Naive thymus-derived CD4-positive, alpha-beta T cell (primary cell): Measurements from ENCODE around the gene KRT74. TPM values are rescaled to one million over a fixed set of nuclear protein-coding genes. Genes with fewer than 3 reads are reported as not detected.

Experiments
- ATAC-seq: fragments of 150-1000 bp; cut with Tn5 transposase; 2 replicates; pipeline ENCODE4 v1.10.0; 2021; ENCODE audit warnings: mild to moderate bottlenecking, moderate library complexity
- CTCF ChIA-PET: fragments of 350-600 bp; sonication (Branson Sonifier 250); formaldehyde crosslinking; loops from one replicate; lab custom pipeline; 2021; ENCODE audit warnings: antibody characterized with exemption; lab: Charles Lee
- POLR2A ChIA-PET: fragments of 350-600 bp; sonication (Branson Sonifier 250); formaldehyde crosslinking; loops from one replicate; lab custom pipeline; 2021; ENCODE audit warnings: antibody characterized with exemption, inconsistent platforms; lab: Charles Lee
- DNase-seq, 9 donors: peaks; one replicate each; pipeline versions ENCODE4 v3.0.0 to v3.0.0-alpha.2; 2020 to 2022; ENCODE audit warnings: mixed read lengths in 1 of 9
- H3K27ac ChIP-seq: one replicate; pipeline ENCODE4 v1.7.0; 2013; ENCODE audit warnings: mild to moderate bottlenecking, low read depth, low read length, moderate library complexity
- H3K27me3 ChIP-seq, 2 donors: one replicate each; pipeline ENCODE4 v1.7.0; 2013; ENCODE audit warnings: low read length in 2 of 2, mild to moderate bottlenecking in 2 of 2, moderate library complexity in 2 of 2; ENCODE audit not compliant: control insufficient read depth in 2 of 2, insufficient read depth in 2 of 2
- H3K36me3 ChIP-seq, 3 experiments: 1 replicate in 2 of 3; 2 replicates in 1 of 3; pipeline ENCODE4 v1.7.0; 2013; ENCODE audit warnings: low read length in 3 of 3, mild to moderate bottlenecking in 3 of 3, moderate library complexity in 1 of 3; ENCODE audit not compliant: insufficient read depth in 3 of 3, control insufficient read depth in 2 of 3
- H3K4me1 ChIP-seq, 2 donors: one replicate each; pipeline ENCODE4 v1.7.0; 2013; ENCODE audit warnings: low read length in 2 of 2, mild to moderate bottlenecking in 2 of 2, moderate library complexity in 1 of 2; ENCODE audit not compliant: control insufficient read depth in 2 of 2, insufficient read depth in 2 of 2
- H3K4me3 ChIP-seq: 2 replicates; pipeline ENCODE4 v1.7.0; 2013; ENCODE audit warnings: mild to moderate bottlenecking, low read length
- H3K9me3 ChIP-seq, 3 experiments: 1 replicate in 2 of 3; 2 replicates in 1 of 3; pipeline ENCODE4 v1.7.0; 2013; ENCODE audit warnings: low read length in 3 of 3; ENCODE audit not compliant: control insufficient read depth in 2 of 3
- H3K27ac Mint-ChIP-seq, 9 donors: one replicate each; pipeline ENCODE4 v1.8.0; 2020 to 2022; ENCODE audit warnings: mixed read lengths in 9 of 9, mild to moderate bottlenecking in 8 of 9, moderate library complexity in 5 of 9, inconsistent platforms in 2 of 9
- H3K27me3 Mint-ChIP-seq, 5 donors: one replicate each; pipeline ENCODE4 v1.8.0; 2021 to 2022; ENCODE audit warnings: mixed read lengths in 5 of 5, mild to moderate bottlenecking in 1 of 5
- H3K36me3 Mint-ChIP-seq, 5 donors: one replicate each; pipeline ENCODE4 v1.8.0; 2020 to 2022; ENCODE audit warnings: mixed read lengths in 5 of 5, mild to moderate bottlenecking in 3 of 5, inconsistent platforms in 1 of 5
- H3K4me1 Mint-ChIP-seq, 7 donors: one replicate each; pipeline ENCODE4 v1.8.0; 2020 to 2022; ENCODE audit warnings: mixed read lengths in 7 of 7, mild to moderate bottlenecking in 3 of 7, inconsistent platforms in 1 of 7
- H3K4me3 Mint-ChIP-seq, 10 donors: one replicate each; pipeline ENCODE4 v1.8.0; 2020 to 2022; ENCODE audit warnings: mild to moderate bottlenecking in 10 of 10, mixed read lengths in 10 of 10, moderate library complexity in 6 of 10, inconsistent platforms in 2 of 10
- H3K9me3 Mint-ChIP-seq, 11 donors: one replicate each; pipeline ENCODE4 v1.8.0; 2020 to 2022; ENCODE audit warnings: mixed read lengths in 11 of 11, mild to moderate bottlenecking in 4 of 11, inconsistent platforms in 1 of 11, moderate library complexity in 1 of 11
- intact Hi-C, 2 donors: fragments of 100-400 bp; cut with micrococcal nuclease; formaldehyde crosslinking; loops; one replicate each; pipeline ENCODE4 v1.15.1; 2023
- polyA plus RNA-seq, 2 donors: library from polyadenylated mRNA; unstranded; fragments of 300-500 nt; fragmentation: Illumina TruSeq; gene quantifications; one replicate each; pipeline ENCODE4 v1.2.3, GENCODE V29; 2021
- total RNA-seq, 6 experiments: library from RNA in 5 of 6; stranded (reverse) in 5 of 6; gene quantifications; 1 replicate in 5 of 6; 2 replicates in 1 of 6; pipeline ENCODE4 v1.2.3 and lab custom pipeline; 2021 to 2026

Gene KRT74
- total and polyA plus RNA-seq, 7 experiments from 2014 or later: 0.12 to 1.2 (median 0.90) TPM; not detected in 3

GRCh38 chr12:52528641-52529143 is 45.0 kb downstream of the KRT74 start:
- Mint-ChIP-seq H3K4me1 (peaks cover 0 to 11% (median 0%) of the 10 kb centered on the region in 7 donors), H3K27ac (peak overlapping the region in 1 of 9 donors; percentile 12), H3K27me3 (no peaks in the 10 kb centered on the region), H3K36me3 (no peaks in the 10 kb centered on the region), H3K4me3 (no peak overlapping the region), H3K9me3 (peaks cover 0 to 2% (median 0%) of the 10 kb centered on the region in 11 donors)
- Histone ChIP-seq H3K36me3 (no peaks in the 10 kb centered on the region), H3K27ac (no peak overlapping the region), H3K4me3 (no peak overlapping the region), H3K27me3 (no peaks in the 10 kb centered on the region), H3K4me1 (peaks cover 0 to 16% of the 10 kb centered on the region in 2 donors), H3K9me3 (no peaks in the 10 kb centered on the region)
- CTCF ChIA-PET: interaction anchor here (1.2 kb wide), 1 partner anchor 352 kb away, joined by 3 read pairs; no protein-coding TSS in a partner anchor
- intact Hi-C loops: no loop called here
- no peak for ATAC-seq
- DNase-seq: no peak
- POLR2A ChIA-PET: no interaction called here

- ChIA-PET POLR2A (no interaction called here), CTCF (no interaction called here)
- intact Hi-C loops: no loop called here
- DNase-seq: peak in 1 of 9 donors; percentile 15
- ATAC-seq: no peak
- no peaks in the 10 kb centered on the region for H3K27me3 ChIP-seq
- peaks cover 0 to 16% of the 10 kb centered on the region in 2 donors for H3K4me1 ChIP-seq
- Mint-ChIP-seq H3K9me3 (peaks cover 0 to 2% (median 0%) of the 10 kb centered on the region in 11 donors), H3K27me3 (no peaks in the 10 kb centered on the region), H3K36me3 (no peaks in the 10 kb centered on the region), H3K27ac (no peak overlapping the region), H3K4me1 (peaks cover 0 to 11% (median 0%) of the 10 kb centered on the region in 7 donors), H3K4me3 (no peak overlapping the region)
- H3K4me3 ChIP-seq: no peak overlapping the region
- H3K27ac ChIP-seq: no peak overlapping the region
- no peaks in the 10 kb centered on the region for H3K9me3 ChIP-seq
- no peaks in the 10 kb centered on the region for H3K36me3 ChIP-seq
These were observed 46.4 kb downstream of the KRT74 start for GRCh38 chr12:52527121-52527800.

- POLR2A ChIA-PET: no interaction called here
- ATAC-seq (peak; percentile 61), DNase-seq (peak in 1 of 9 donors; percentile 18)
- Histone ChIP-seq H3K4me1 (peaks cover 0 to 16% of the 10 kb centered on the region in 2 donors), H3K27me3 (no peaks in the 10 kb centered on the region), H3K4me3 (no peak overlapping the region), H3K36me3 (no peaks in the 10 kb centered on the region), H3K27ac (no peak overlapping the region), H3K9me3 (no peaks in the 10 kb centered on the region)
- CTCF ChIA-PET: no interaction called here
- peaks cover 0 to 2% (median 0%) of the 10 kb centered on the region in 11 donors for H3K9me3 Mint-ChIP-seq
- intact Hi-C loops: no loop called here
- H3K27ac Mint-ChIP-seq: no peak overlapping the region
- no peaks in the 10 kb centered on the region for H3K36me3 Mint-ChIP-seq
- no peaks in the 10 kb centered on the region for H3K27me3 Mint-ChIP-seq
- peak overlapping the region in 1 of 10 donors; percentile 33 for H3K4me3 Mint-ChIP-seq
- peaks cover 0 to 11% (median 0%) of the 10 kb centered on the region in 7 donors for H3K4me1 Mint-ChIP-seq
These were observed 47.1 kb downstream of the KRT74 start for GRCh38 chr12:52526511-52526951.

- Mint-ChIP-seq H3K9me3 (peaks cover 0 to 2% (median 0%) of the 10 kb centered on the region in 11 donors), H3K27me3 (no peaks in the 10 kb centered on the region), H3K4me1 (peaks cover 0 to 11% (median 0%) of the 10 kb centered on the region in 7 donors), H3K36me3 (no peaks in the 10 kb centered on the region), H3K4me3 (no peak overlapping the region), H3K27ac (no peak overlapping the region)
- POLR2A ChIA-PET: no interaction called here
- CTCF ChIA-PET: interaction anchor here (0.6 kb wide), 1 partner anchor 817 kb away, joined by 3 read pairs; no protein-coding TSS in a partner anchor
- ATAC-seq (no peak), DNase-seq (peak in 1 of 9 donors; percentile 9)
- H3K36me3 ChIP-seq: no peaks in the 10 kb centered on the region
- H3K9me3 ChIP-seq: no peaks in the 10 kb centered on the region
- intact Hi-C loops: no loop called here
- H3K27ac ChIP-seq: no peak overlapping the region
- no peak overlapping the region for H3K4me3 ChIP-seq
- H3K27me3 ChIP-seq: no peaks in the 10 kb centered on the region
- H3K4me1 ChIP-seq: peaks cover 0 to 16% of the 10 kb centered on the region in 2 donors
These were observed 47.8 kb downstream of the KRT74 start for GRCh38 chr12:52525661-52526499.

GRCh38 chr12:52524898-52525591 is 48.6 kb downstream of the KRT74 start:
- H3K9me3 ChIP-seq: no peaks in the 10 kb centered on the region
- ChIA-PET POLR2A (no interaction called here), CTCF (interaction anchor here (0.6 kb wide), 1 partner anchor 818 kb away, joined by 3 read pairs; no protein-coding TSS in a partner anchor)
- Mint-ChIP-seq H3K9me3 (peaks cover 0 to 2% (median 0%) of the 10 kb centered on the region in 11 donors), H3K27ac (no peak overlapping the region), H3K4me1 (peaks cover 0 to 11% (median 0%) of the 10 kb centered on the region in 7 donors), H3K27me3 (no peaks in the 10 kb centered on the region), H3K36me3 (no peaks in the 10 kb centered on the region), H3K4me3 (no peak overlapping the region)
- DNase-seq (peak in 1 of 9 donors; percentile 8), ATAC-seq (no peak)
- intact Hi-C loops: no loop called here
- H3K4me1 ChIP-seq: peaks cover 0 to 16% of the 10 kb centered on the region in 2 donors
- no peaks in the 10 kb centered on the region for H3K27me3 ChIP-seq
- no peak overlapping the region for H3K27ac ChIP-seq
- no peaks in the 10 kb centered on the region for H3K36me3 ChIP-seq
- H3K4me3 ChIP-seq: no peak overlapping the region

GRCh38 chr12:52524241-52524897 is 49.3 kb downstream of the KRT74 start:
- H3K4me1 ChIP-seq: peaks cover 0 to 16% of the 10 kb centered on the region in 2 donors
- ChIA-PET POLR2A (no interaction called here), CTCF (no interaction called here)
- no peaks in the 10 kb centered on the region for H3K9me3 ChIP-seq
- Mint-ChIP-seq H3K27me3 (no peaks in the 10 kb centered on the region), H3K36me3 (no peaks in the 10 kb centered on the region), H3K4me3 (no peak overlapping the region), H3K27ac (no peak overlapping the region), H3K4me1 (peaks cover 0 to 11% (median 0%) of the 10 kb centered on the region in 7 donors), H3K9me3 (no peaks in the 10 kb centered on the region)
- intact Hi-C loops: no loop called here
- DNase-seq (peak in 1 of 9 donors; percentile 8), ATAC-seq (no peak)
- H3K27ac ChIP-seq: no peak overlapping the region
- H3K27me3 ChIP-seq: no peaks in the 10 kb centered on the region
- no peaks in the 10 kb centered on the region for H3K36me3 ChIP-seq
- H3K4me3 ChIP-seq: no peak overlapping the region
